HUDEP-2 (cell line): ENCODE data around the gene CEP131.

Experiments
- DNase-seq, 76 experiments: peaks; one replicate each; lab custom pipeline; 2025; ENCODE audit not compliant: unreplicated experiment in 76 of 76; lab: John Stamatoyannopoulos, UW

CEP131 gene

GRCh38 chr17:81252326-81252986 lies 29.7 kb upstream of the CEP131 start:
- no peak for DNase-seq

- no peak for DNase-seq
These were observed 29.0 kb upstream of the CEP131 start for GRCh38 chr17:81251709-81252301.

GRCh38 chr17:81251094-81251708 lies 28.4 kb upstream of the CEP131 start:
- no peak for DNase-seq

- no peak for DNase-seq
These were observed 27.7 kb upstream of the CEP131 start for GRCh38 chr17:81250286-81251093.

GRCh38 chr17:81249223-81250040 lies 26.7 kb upstream of the CEP131 start:
- no peak for DNase-seq

GRCh38 chr17:81248649-81249048 lies 25.9 kb upstream of the CEP131 start:
- no peak for DNase-seq

- no peak for DNase-seq
These were observed 24.7 kb upstream of the CEP131 start for GRCh38 chr17:81247339-81247990.

GRCh38 chr17:81246679-81247338 lies 24.0 kb upstream of the CEP131 start:
- DNase-seq: no peak

GRCh38 chr17:81246343-81246670 lies 23.5 kb upstream of the CEP131 start:
- DNase-seq: no peak

- DNase-seq: no peak
These were observed 23.0 kb upstream of the CEP131 start for GRCh38 chr17:81245665-81246342.

- no peak for DNase-seq
These were observed 22.4 kb upstream of the CEP131 start for GRCh38 chr17:81245024-81245664.

- DNase-seq: peak in 1 of 76 experiments; percentile 6
These were observed 21.7 kb upstream of the CEP131 start for GRCh38 chr17:81244358-81245023.

- no peak for DNase-seq
These were observed 20.5 kb upstream of the CEP131 start for GRCh38 chr17:81243333-81243664.

GRCh38 chr17:81242421-81243332 lies 19.9 kb upstream of the CEP131 start:
- no peak for DNase-seq

- DNase-seq: peak in 45 of 76 experiments; percentile 4 to 67 (median 30)
These were observed 19.1 kb upstream of the CEP131 start for GRCh38 chr17:81241648-81242420.

- DNase-seq: no peak
These were observed 18.4 kb upstream of the CEP131 start for GRCh38 chr17:81241203-81241602.
